GM19043 (cell line): ENCODE results near the gene GUCY1B1.

Experiments used
- ATAC-seq: cut with Tn5 transposase; IDR thresholded peaks from one replicate; pipeline ENCODE4 v1.9.1; 2021; ENCODE audit warnings: low read depth; ENCODE audit not compliant: unreplicated experiment

The GUCY1B1 gene

GRCh38 chr4:155854582-155855226 is 95.9 kb downstream of the GUCY1B1 start:
- ATAC-seq = no peak

GRCh38 chr4:155855897-155856296 is 97.1 kb downstream of the GUCY1B1 start:
- ATAC-seq = no peak
